HEK293T (cell line): ENCODE results near the gene CAMKV.
A peak's percentile ranks its signal among the peaks of the same experiment; 100 is the strongest.
"Not testable (repeated sequence)": the region's sequence is repeated elsewhere in the genome, so short reads cannot be mapped to it uniquely, and the experiment has no call there.

ENCODE experiments used
- CTCF ChIA-PET: fragments of 350-600 bp; formaldehyde crosslinking; extraction: SDS; loops from one replicate; lab custom pipeline; 2021; ENCODE audit warnings: antibody characterized with exemption, inconsistent platforms; lab: Yijun Ruan, JAX
- POLR2A ChIA-PET: fragments of 350-600 bp; formaldehyde crosslinking; extraction: SDS; loops from one replicate; lab custom pipeline; 2020; ENCODE audit warnings: antibody characterized with exemption, inconsistent platforms; lab: Yijun Ruan, JAX
- DNase-seq: peaks from one replicate; pipeline ENCODE4 v3.0.0; 2012; ENCODE audit warnings: mixed read lengths; ENCODE audit errors: extremely low spot score
- ARNT ChIP-seq: fragments of 450-650 bp; IDR thresholded peaks from 2 replicates; pipeline ENCODE4 v1.6.1; 2017; ENCODE audit warnings: mild to moderate bottlenecking
- BHLHE40 ChIP-seq: fragments of 450-650 bp; IDR thresholded peaks from 2 replicates; pipeline ENCODE4 v1.6.1; 2016; ENCODE audit warnings: mild to moderate bottlenecking, moderate library complexity, borderline replicate concordance
- CTBP1 ChIP-seq: fragments of 450-650 bp; IDR thresholded peaks from 2 replicates; pipeline ENCODE4 v1.6.1; 2016; ENCODE audit warnings: borderline replicate concordance
- ELF4 ChIP-seq: fragments of 450-650 bp; IDR thresholded peaks from 2 replicates; pipeline ENCODE4 v1.6.1; 2017; ENCODE audit warnings: antibody characterized with exemption
- FOXA1 ChIP-seq: fragments of 450-650 bp; IDR thresholded peaks from 2 replicates; pipeline ENCODE4 v1.6.1; 2016; ENCODE audit warnings: mild to moderate bottlenecking
- FOXK2 ChIP-seq: fragments of 450-650 bp; IDR thresholded peaks from 2 replicates; pipeline ENCODE4 v1.6.1; 2016; ENCODE audit warnings: mild to moderate bottlenecking
- FOXM1 ChIP-seq: fragments of 450-650 bp; IDR thresholded peaks from 2 replicates; pipeline ENCODE4 v1.6.1; 2017; ENCODE audit warnings: mild to moderate bottlenecking, borderline replicate concordance
- HDGF ChIP-seq: fragments of 450-650 bp; IDR thresholded peaks from 2 replicates; pipeline ENCODE4 v1.6.1; 2017; ENCODE audit warnings: antibody characterized with exemption, borderline replicate concordance
- L3MBTL2 ChIP-seq: fragments of 450-650 bp; conservative IDR thresholded peaks from 2 replicates; pipeline ENCODE4 v1.6.1; 2016; ENCODE audit warnings: mild to moderate bottlenecking
- LEF1 ChIP-seq: fragments of 450-650 bp; IDR thresholded peaks from 2 replicates; pipeline ENCODE4 v1.6.1; 2017; ENCODE audit warnings: mild to moderate bottlenecking, borderline replicate concordance
- NFRKB ChIP-seq: fragments of 450-650 bp; IDR thresholded peaks from 2 replicates; pipeline ENCODE4 v1.6.1; 2016; ENCODE audit warnings: mild to moderate bottlenecking, moderate library complexity
- SP1 ChIP-seq: fragments of 450-650 bp; IDR thresholded peaks from 2 replicates; pipeline ENCODE4 v1.6.1; 2017
- SUZ12 ChIP-seq: fragments of 450-650 bp; IDR thresholded peaks from 2 replicates; pipeline ENCODE4 v1.6.1; 2016; ENCODE audit warnings: mild to moderate bottlenecking
- TARDBP ChIP-seq: fragments of 450-650 bp; IDR thresholded peaks from 2 replicates; pipeline ENCODE4 v1.6.1; 2016
- ZNF384 ChIP-seq: fragments of 450-650 bp; IDR thresholded peaks from 2 replicates; pipeline ENCODE4 v1.6.1; 2016
- TF ChIP-seq, protein P1 (sequence below): fragments of 450-650 bp; IDR thresholded peaks from 2 replicates; pipeline ENCODE4 v1.6.1; 2016

CAMKV gene

DNA sequence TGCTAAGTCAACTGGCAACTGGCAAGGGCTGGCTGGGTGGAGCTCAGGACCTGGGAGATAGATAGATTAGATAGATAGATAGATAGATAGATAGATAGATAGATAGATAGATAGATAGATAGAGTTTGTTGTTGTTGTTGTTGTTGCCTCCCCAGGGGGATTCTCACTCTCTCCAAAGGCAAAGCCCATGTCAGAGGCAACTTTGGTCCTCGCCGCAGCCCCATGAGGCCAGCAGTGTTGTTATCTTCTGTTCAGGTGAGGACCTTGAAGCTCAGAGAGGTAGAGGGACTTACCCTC lies 41.4 kb upstream of the CAMKV start:
- DNase-seq, result no peak
- ChIA-PET CTCF (interaction anchor here (1.1 kb wide), 1 partner anchor 10 kb away, joined by 3 read pairs; no protein-coding TSS in a partner anchor), POLR2A (interaction anchor here (1.4 kb wide), 1 partner anchor 18 kb away, joined by 6 read pairs; the partner anchor contains the start of gene MON1A)
- TF ChIP-seq FOXM1 (no peak), CTBP1 (no peak), SUZ12 (no peak), TARDBP (no peak), NFRKB (no peak), ELF4 (no peak), SP1 (no peak)

DNA sequence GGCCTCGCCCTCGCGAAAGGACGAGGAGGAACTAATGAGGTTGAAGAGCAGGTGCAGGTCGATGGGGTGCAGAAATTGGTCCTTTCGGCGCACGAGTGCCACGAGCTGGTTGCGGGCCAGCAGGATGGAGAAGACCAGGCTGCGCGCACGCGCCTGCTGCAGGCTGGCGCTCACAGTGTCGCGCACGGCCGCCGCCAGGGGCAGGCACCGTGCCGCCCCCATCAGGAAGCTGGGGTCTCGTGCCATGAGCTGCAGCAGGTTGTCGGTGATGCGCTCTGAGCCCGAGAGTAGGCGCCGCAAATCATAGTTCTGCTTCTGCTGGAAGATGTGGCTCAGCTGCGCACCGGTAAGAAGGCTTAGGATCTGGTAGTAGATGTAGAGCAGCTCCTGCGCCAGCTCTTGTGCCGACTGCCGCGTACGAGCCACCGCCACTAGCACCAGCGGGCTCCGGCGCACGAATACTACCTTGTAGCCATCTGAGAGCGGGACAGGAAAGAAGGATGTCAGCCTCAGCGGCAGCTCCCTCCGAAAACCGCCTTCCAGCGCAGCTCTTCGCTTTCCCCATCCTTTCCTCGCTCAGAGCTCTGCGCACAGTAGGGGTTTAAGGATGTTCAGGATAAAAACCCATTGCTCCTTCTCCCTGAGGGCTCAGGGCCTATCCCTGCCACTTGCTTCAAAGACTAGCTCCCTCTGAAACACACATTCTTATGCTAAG lies 40.9 kb upstream of the CAMKV start:
- CTCF ChIA-PET, result interaction anchor here (1.1 kb wide), 1 partner anchor 10 kb away, joined by 3 read pairs; no protein-coding TSS in a partner anchor
- no peak for TF ChIP-seq SP1
- no peak for TF ChIP-seq ARNT
- TF ChIP-seq, protein P1, sequence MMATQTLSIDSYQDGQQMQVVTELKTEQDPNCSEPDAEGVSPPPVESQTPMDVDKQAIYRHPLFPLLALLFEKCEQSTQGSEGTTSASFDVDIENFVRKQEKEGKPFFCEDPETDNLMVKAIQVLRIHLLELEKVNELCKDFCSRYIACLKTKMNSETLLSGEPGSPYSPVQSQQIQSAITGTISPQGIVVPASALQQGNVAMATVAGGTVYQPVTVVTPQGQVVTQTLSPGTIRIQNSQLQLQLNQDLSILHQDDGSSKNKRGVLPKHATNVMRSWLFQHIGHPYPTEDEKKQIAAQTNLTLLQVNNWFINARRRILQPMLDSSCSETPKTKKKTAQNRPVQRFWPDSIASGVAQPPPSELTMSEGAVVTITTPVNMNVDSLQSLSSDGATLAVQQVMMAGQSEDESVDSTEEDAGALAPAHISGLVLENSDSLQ, result no peak
- TF ChIP-seq ZNF384, result no peak
- no peak for TF ChIP-seq TARDBP
- no peak for TF ChIP-seq LEF1
- TF ChIP-seq NFRKB, result no peak
- TF ChIP-seq HDGF, result no peak
- no peak for TF ChIP-seq L3MBTL2
- no peak for TF ChIP-seq ELF4
- no peak for TF ChIP-seq FOXK2
- TF ChIP-seq FOXA1, result no peak
- TF ChIP-seq FOXM1, result no peak
- no peak for TF ChIP-seq SUZ12
- no peak for TF ChIP-seq BHLHE40
- no peak for TF ChIP-seq CTBP1
- POLR2A ChIA-PET, result interaction anchor here (1.4 kb wide), 1 partner anchor 19 kb away, joined by 6 read pairs; the partner anchor contains the start of gene MON1A
- DNase-seq, result no peak

DNA sequence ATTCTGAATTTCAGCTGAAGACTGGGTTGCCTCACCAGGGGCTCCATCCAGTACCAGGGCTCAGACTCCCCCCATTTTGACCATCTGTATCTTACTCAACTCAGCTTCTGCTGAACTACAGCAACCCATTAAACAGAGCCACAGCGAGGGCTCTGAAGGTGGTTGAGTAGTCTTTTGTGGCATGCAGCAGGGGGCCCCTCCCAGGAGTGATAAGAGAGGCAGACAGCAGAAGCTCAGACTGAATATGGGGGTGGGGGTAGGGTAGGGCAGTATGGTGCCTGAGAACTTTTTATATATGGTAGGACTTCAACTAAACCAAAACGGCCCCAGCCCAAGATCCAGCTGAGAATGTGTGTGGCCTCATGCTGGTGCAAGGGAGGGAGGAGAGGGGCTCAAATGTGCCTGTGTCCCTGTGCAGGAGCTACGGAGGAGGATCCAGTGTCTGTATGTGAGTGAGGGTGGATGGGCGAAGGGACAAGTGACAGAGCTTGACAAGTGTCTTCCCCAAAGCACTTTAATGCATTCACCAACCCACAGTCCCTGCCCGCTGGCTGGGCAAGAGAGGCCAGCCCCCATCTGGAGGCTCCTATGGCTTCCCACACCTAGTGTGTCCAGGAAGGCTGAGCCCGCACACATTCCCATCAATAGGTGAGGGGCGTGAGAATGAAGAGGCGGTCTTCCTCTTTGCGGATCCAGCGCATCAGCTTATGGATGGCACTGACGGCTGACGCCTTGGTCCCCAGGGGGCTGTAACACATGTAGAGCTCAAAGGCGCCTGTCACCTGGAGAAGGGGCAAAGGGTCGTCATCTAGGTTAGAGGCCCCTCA lies 38.9 kb upstream of the CAMKV start:
- TF ChIP-seq FOXK2 (no peak), ZNF384 (no peak)
- CTCF ChIA-PET, result interaction anchor here (1.0 kb wide), 1 partner anchor 8 kb away, joined by 3 read pairs; no protein-coding TSS in a partner anchor
- POLR2A ChIA-PET, result interaction anchor here (2.1 kb wide), 1 partner anchor 21 kb away, joined by 9 read pairs; the partner anchor contains the start of gene MON1A
- DNase-seq, result no peak

DNA sequence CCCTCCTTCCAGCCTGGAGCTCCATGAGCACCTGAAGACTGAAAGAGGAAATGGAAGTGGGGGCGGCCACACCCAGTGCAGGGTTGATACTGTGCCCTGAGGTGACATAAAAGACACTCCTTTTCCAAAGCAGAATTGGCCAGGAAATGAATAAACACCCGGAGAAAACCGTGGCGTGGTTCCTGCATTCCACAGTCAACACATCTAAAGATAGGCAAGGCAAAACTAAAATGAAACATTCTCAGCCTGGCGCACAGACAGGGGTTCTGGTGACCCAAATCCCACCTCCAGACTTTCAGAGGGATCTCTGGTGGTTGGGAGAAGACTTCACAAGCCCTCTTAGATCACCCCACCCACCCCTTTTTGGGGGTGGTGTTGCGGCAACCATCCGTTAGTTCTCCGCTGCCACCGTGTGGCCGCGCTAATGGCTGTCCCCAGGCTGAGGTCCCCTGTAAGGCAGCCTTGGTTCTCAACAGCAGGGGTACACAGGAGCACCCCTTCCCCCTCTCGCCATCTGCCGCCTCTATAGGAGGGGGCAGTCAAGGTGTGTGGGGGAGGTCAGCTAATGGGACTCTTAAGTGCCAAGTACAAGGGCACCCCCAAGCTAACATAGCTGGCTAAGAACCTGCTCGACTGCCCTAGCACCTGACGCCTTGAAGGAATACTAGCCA lies 36.5 kb upstream of the CAMKV start:
- TF ChIP-seq L3MBTL2 (no peak), CTBP1 (no peak), ELF4 (no peak), FOXK2 (no peak), BHLHE40 (no peak), TARDBP (no peak), SUZ12 (no peak), HDGF (no peak), NFRKB (no peak), FOXM1 (no peak), FOXA1 (no peak), LEF1 (no peak)
- ChIA-PET CTCF (no interaction called here), POLR2A (interaction anchor here (1.9 kb wide), 1 partner anchor 23 kb away, joined by 7 read pairs; the partner anchor contains the start of gene MON1A)
- DNase-seq, result peak; percentile 56

DNA sequence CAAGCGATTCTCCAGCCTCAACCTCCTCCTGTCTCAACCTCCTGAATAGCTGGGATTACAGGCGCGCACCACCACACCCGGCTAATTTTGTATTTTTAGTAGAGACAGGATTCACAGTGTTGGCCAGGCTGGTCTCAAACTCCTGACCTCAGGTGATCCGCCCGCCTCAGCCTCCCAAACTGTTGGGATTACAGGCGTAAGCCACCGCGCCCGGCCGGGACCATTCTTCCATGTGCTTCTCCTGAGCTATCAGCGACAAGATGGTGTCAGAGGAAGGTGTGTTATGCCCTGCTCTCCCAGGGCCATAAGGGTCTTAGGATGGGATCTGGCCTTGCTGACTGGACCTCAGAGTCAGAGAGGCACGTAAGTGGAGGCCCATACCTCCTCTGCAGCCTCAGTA lies 34.7 kb upstream of the CAMKV start:
- ChIA-PET POLR2A (interaction anchor here (1.0 kb wide), 1 partner anchor 10 kb away, joined by 3 read pairs; no protein-coding TSS in a partner anchor), CTCF (interaction anchor here (1.2 kb wide), 1 partner anchor 27 kb away, joined by 3 read pairs; no protein-coding TSS in a partner anchor)
- not testable (repeated sequence) for DNase-seq

DNA sequence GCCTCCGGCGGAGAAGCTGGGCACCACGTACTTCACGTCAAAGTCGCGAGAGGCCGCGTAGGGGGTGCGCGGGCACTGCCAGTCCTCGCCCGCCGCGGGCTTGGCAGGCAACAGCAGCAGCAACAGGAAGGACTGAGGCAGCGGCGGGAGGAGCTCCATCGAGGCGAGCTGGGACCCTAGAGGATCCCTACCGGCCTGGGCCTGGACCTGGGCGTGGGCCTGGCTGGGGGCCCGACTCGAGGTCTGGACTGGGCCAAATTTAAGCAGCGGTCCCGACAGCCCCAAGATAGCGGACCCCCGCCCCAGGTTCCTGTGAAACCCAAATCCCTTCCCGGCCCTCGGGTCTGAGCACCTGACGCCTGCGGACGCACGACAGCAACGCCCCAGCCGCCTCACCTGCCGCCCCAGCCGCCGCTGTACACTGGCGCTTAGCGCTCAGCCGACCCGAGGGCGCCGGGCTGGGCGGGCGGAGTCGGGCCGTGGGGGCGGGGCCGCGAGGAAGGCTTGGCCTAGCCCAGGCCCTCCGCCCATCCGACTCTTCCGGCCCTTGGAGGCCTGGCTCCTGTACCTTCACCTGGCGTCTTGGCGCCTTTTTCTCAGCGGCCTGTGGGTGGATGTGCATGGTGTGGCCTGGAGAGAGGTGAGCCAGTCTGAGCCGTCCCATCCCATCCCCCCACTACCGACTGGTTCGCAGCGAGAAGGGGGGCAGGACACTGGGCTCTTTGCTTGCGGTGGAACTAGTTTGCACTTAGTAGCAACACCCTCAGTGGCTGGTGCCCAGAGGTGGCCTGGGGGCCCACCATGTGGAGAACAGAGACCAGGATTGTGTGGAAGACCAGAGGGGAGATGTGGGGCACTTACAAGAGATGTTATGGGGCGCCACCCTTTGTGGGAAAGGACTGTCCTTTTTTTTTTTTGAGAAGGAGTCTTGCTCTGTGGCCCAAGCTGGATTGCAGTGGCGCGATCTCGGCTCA lies 34.0 kb upstream of the CAMKV start, which contains the start of gene MST1R:
Gene MST1R (minus strand): TSS at position 423 of the 974 bp plus-strand sequence. CDS start 264 bp downstream, at position 159.
- ChIA-PET CTCF (no interaction called here), POLR2A (interaction anchor here (1.0 kb wide), 2 partner anchors 11 to 26 kb away, joined by 3 read pairs; partner anchors contain the start of gene MON1A)
- no peak for TF ChIP-seq ZNF384
- TF ChIP-seq TARDBP, result no peak
- no peak for TF ChIP-seq NFRKB
- no peak for TF ChIP-seq BHLHE40
- TF ChIP-seq L3MBTL2, result no peak
- TF ChIP-seq HDGF, result no peak
- TF ChIP-seq SP1, result no peak
- DNase-seq, result peak; percentile 59
